ENCODE results near the gene CD74. TPM values are rescaled to one million over a fixed set of nuclear protein-coding genes. Genes with fewer than 3 reads are reported as not detected.

CD74 gene
- polyA plus RNA-seq, 3 donors = 118 to 518 (median 210) TPM

- H3K27ac ChIP-seq (ENCODE audit: low read depth, low read length) = no peak overlapping the region
- 81 to 89% (median 86%) methylated on average over 13 of the region's 13 CpGs for WGBS, 3 donors
Measured at GRCh38 chr5:150389531-150390266, 23.0 kb downstream of the CD74 start.

- no peak overlapping the region for H3K27ac ChIP-seq (ENCODE audit: low read depth, low read length)
- 81 to 88% (median 82%) methylated on average over 15 of the region's 15 CpGs for WGBS, 3 donors
Measured at GRCh38 chr5:150386024-150386855, 26.5 kb downstream of the CD74 start.

- 83 to 91% (median 84%) methylated on average over 5 of the region's 5 CpGs for WGBS, 3 donors
- H3K27ac ChIP-seq (ENCODE audit: low read depth, low read length) = no peak overlapping the region
Measured at GRCh38 chr5:150384701-150385100, 28.0 kb downstream of the CD74 start.

GRCh38 chr5:150377964-150378694 lies 34.6 kb downstream of the CD74 start:
- 72 to 81% (median 74%) methylated on average over 5 of the region's 5 CpGs for WGBS, 3 donors
- H3K27ac ChIP-seq (ENCODE audit: low read depth, low read length) = no peak overlapping the region

GRCh38 chr5:150376799-150377771 lies 35.6 kb downstream of the CD74 start:
- H3K27ac ChIP-seq (ENCODE audit: low read depth, low read length) = no peak overlapping the region
- 73 to 84% (median 75%) methylated on average over 10 of the region's 10 CpGs for WGBS, 3 donors

GRCh38 chr5:150374651-150375050 lies 38.1 kb downstream of the CD74 start:
- H3K27ac ChIP-seq (ENCODE audit: low read depth, low read length) = no peak overlapping the region
- 96 to 98% (median 97%) methylated on average over 11 of the region's 11 CpGs for WGBS, 3 donors

- WGBS, 3 donors = 86 to 94% (median 89%) methylated on average over 6 of the region's 6 CpGs
- H3K27ac ChIP-seq (ENCODE audit: low read depth, low read length) = no peak overlapping the region
Measured at GRCh38 chr5:150372639-150373038, 40.1 kb downstream of the CD74 start.

GRCh38 chr5:150368526-150368925 lies 44.2 kb downstream of the CD74 start:
- 88 to 91% (median 89%) methylated on average over 4 of the region's 4 CpGs for WGBS, 3 donors
- no peak overlapping the region for H3K27ac ChIP-seq (ENCODE audit: low read depth, low read length)

GRCh38 chr5:150364004-150364403 lies 48.7 kb downstream of the CD74 start:
- H3K27ac ChIP-seq (ENCODE audit: low read depth, low read length) = no peak overlapping the region
- 88 to 96% (median 92%) methylated on average over 9 of the region's 9 CpGs for WGBS, 3 donors

GRCh38 chr5:150363185-150363584 lies 49.5 kb downstream of the CD74 start:
- no peak overlapping the region for H3K27ac ChIP-seq (ENCODE audit: low read depth, low read length)
- 95 to 100% (median 97%) methylated on average over 2 of the region's 2 CpGs for WGBS, 3 donors

- no peak overlapping the region for H3K27ac ChIP-seq (ENCODE audit: low read depth, low read length)
- 83 to 92% (median 84%) methylated on average over 1 of the region's 1 CpG for WGBS, 3 donors
Measured at GRCh38 chr5:150361301-150361700, 51.4 kb downstream of the CD74 start.

GRCh38 chr5:150358261-150359095 lies 54.2 kb downstream of the CD74 start:
- H3K27ac ChIP-seq (ENCODE audit: low read depth, low read length) = no peak overlapping the region
- WGBS, 3 donors = 55 to 62% (median 59%) methylated on average over 23 of the region's 23 CpGs

- H3K27ac ChIP-seq (ENCODE audit: low read depth, low read length) = no peak within 1 kb of the TSS
- WGBS, 3 donors = 0 to 1% (median 0%) methylated on average over 80 to 90 of the region's 90 CpGs
Measured at GRCh38 chr5:150357326-150358260, 55.1 kb downstream of the CD74 start, which contains the start of gene TCOF1. TCOF1 (plus strand) TSS chr5:150357697; CDS start chr5:150357747, 50 bp downstream.

GRCh38 chr5:150356575-150357294 lies 56.0 kb downstream of the CD74 start:
- H3K27ac ChIP-seq (ENCODE audit: low read depth, low read length) = no peak overlapping the region
- WGBS, 3 donors = 56 to 70% (median 70%) methylated on average over 10 of the region's 10 CpGs

- H3K27ac ChIP-seq (ENCODE audit: low read depth, low read length) = no peak overlapping the region
- 86 to 96% (median 93%) methylated on average over 2 of the region's 2 CpGs for WGBS, 3 donors
Measured at GRCh38 chr5:150355791-150356190, 56.9 kb downstream of the CD74 start.
